AG10803 (cell line): ENCODE data around the gene GJD4.

Experiments used
- DNase-seq: peaks from one replicate; pipeline ENCODE4 v3.0.0; 2010; ENCODE audit warnings: low read depth
- H3K4me3 ChIP-seq: 2 replicates; pipeline ENCODE4 v1.5.1; 2011; ENCODE audit warnings: mild to moderate bottlenecking, low read length, control low read depth
- CTCF ChIP-seq: conservative IDR thresholded peaks from 2 replicates; pipeline ENCODE4 v1.5.1; 2011; ENCODE audit warnings: mild to moderate bottlenecking, low read length, control low read depth, inconsistent platforms

GJD4 gene

GRCh38 chr10:35640951-35641675, 36.0 kb downstream of the GJD4 start:
- 0 out of 2 replicates have a peak, but pooled peaks have one; percentile 0 for TF ChIP-seq CTCF
- peak overlapping the region; percentile 78 for H3K4me3 ChIP-seq
- DNase-seq, result peak; percentile 88

GRCh38 chr10:35641676-35642034, 36.5 kb downstream of the GJD4 start:
- peak; percentile 53 for DNase-seq
- peak overlapping the region; percentile 78 for H3K4me3 ChIP-seq

GRCh38 chr10:35642035-35642792, 37.1 kb downstream of the GJD4 start, which contains the start of gene FZD8:
Gene FZD8, minus strand, starts transcription at chr10:35642296. Its CDS starts 867 bp downstream, at chr10:35641429.
- peak within 1 kb of the TSS; percentile 78 for H3K4me3 ChIP-seq
- TF ChIP-seq CTCF, result no peak; the same call in 1 of the 2 replicates
- peak; percentile 91 for DNase-seq

More at GRCh38 chr10:35641676-35642034, 36.5 kb downstream of the GJD4 start:
- TF ChIP-seq CTCF, result no peak

GRCh38 chr10:35642793-35643114, 37.6 kb downstream of the GJD4 start:
- TF ChIP-seq CTCF, result no peak

GRCh38 chr10:35643151-35644049, 38.3 kb downstream of the GJD4 start:
- TF ChIP-seq CTCF, result no peak
- peak; percentile 63 for DNase-seq
- H3K4me3 ChIP-seq, result peak overlapping the region; percentile 78

More at GRCh38 chr10:35642793-35643114, 37.6 kb downstream of the GJD4 start:
- H3K4me3 ChIP-seq, result peak overlapping the region; percentile 78
- DNase-seq, result no peak

GRCh38 chr10:35644050-35644950, 39.2 kb downstream of the GJD4 start:
- H3K4me3 ChIP-seq, result peak overlapping the region; percentile 78
- TF ChIP-seq CTCF, result no peak
- peak; percentile 16 for DNase-seq
